GM18502 (cell line): Measurements from ENCODE around the gene ZGPAT.

Experiments used
- ATAC-seq: cut with Tn5 transposase; IDR thresholded peaks from one replicate; pipeline ENCODE4 v1.9.1; 2021; ENCODE audit warnings: mild to moderate bottlenecking; ENCODE audit not compliant: unreplicated experiment, poor library complexity

Gene ZGPAT

DNA sequence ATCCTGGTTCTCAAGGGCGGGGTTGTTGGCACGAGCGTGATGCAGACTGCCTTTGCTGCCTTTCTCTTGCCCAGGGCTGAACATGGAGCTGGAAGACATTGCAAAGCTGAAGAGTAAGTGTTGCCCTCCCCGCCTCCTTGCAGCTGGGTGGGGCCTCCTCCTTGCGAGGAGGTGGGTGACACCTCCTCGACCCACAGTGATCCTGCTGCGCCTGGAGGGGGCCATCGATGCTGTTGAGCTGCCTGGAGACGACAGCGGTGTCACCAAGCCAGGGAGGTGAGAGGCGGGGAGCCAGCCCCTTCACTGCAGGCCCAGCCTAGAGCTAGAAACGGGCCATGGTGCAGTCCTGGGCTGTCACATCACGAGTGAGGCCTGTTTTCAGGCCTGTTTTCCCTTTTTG is 29.8 kb upstream of the ZGPAT start:
- no peak for ATAC-seq

- no peak for ATAC-seq
These were observed 29.0 kb upstream of the ZGPAT start for GRCh38 chr20:63678667-63679465.

DNA sequence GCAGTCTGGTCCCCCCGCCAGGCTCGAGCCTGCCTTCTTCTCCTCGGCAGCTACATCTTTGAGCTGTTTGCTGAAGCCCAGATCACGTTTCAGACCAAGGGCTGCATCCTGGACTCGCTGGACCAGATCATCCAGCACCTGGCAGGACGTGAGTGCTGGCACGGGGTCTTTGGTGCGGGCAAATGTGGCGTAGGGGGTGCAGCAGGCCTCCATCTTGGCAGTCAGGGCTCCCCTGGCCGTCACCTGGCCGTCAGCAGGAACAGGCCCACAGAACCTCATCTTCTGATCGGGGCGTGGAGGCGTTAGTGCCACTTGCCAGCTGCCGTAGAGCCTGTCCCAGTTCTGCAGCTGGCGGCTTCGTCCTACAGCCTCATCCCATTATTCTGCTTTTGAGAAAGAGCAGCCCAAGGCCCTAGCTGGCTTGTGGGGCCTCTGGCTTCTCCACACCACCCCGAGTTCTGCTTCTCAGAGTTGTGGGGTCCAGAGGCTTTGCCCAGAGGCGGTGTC is 28.0 kb upstream of the ZGPAT start:
- no peak for ATAC-seq

- ATAC-seq = no peak
These were observed 27.4 kb upstream of the ZGPAT start for GRCh38 chr20:63680427-63680826.

DNA sequence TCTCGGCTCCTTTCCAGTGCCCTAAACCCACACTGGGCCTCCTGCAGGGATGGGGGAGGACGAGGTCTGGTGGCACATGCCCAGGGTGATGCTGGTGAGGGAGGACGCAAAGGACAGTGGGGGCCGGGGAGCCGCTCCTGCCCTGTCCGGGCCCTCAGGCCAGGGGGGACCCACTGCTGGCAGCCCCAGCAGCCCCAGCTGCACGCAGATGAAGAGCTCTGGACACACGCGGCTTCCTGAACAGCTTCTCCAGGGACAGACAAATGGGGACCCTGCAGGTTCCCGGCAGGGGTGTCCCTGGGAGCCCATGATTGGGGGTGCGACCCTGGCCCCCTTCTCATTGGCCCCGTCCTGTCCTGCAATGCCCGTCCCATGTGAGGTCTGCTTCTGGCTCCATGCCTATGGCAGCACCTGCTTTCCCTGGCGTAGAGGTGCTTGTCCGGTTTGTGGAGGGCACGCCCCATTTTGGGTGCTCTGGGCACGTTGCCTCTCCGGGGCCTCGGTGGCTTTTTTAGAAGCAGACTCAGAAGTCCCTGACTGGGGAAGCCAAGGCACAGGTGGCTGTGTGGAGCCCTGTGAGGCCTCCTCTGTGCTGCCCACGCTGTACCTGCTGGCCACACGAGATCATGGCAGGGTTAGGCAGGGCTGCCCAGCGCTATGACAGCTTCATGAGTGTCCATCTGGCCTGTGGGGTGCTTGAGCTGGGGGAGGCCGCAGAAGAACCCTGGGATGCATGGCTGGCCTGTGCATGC is 26.8 kb upstream of the ZGPAT start:
- no peak for ATAC-seq

DNA sequence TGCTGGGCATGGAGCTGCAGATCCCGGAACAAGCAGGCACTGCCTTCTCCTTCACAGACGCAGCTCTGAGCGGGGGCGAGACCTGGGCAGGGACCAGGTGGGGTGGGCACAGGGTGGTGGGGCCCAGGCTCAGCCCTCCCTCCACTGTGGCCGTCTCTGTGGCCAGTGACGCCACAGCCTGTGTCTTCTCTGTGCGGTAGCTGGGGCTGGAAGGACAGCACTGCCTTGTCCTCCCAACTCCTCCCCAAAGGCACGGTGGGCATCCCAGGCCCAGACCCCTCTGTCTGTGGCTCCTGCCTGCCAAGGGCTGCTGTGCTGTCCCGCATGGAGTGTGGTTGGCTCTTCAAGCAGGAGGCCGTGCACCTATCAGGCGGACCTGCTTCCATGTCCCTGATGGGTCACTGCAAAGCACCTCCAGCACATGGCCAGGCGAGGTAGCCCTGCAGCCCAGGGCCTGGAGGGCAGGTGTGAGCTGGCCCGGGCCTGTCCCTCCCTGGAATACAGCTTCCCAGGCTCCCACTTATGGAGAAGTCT is 26.2 kb upstream of the ZGPAT start:
- no peak for ATAC-seq

GRCh38 chr20:63682384-63683139 is 25.3 kb upstream of the ZGPAT start:
- no peak for ATAC-seq

GRCh38 chr20:63685269-63686026 is 22.4 kb upstream of the ZGPAT start:
- no peak for ATAC-seq

GRCh38 chr20:63686094-63686491 is 21.7 kb upstream of the ZGPAT start:
- no peak for ATAC-seq

DNA sequence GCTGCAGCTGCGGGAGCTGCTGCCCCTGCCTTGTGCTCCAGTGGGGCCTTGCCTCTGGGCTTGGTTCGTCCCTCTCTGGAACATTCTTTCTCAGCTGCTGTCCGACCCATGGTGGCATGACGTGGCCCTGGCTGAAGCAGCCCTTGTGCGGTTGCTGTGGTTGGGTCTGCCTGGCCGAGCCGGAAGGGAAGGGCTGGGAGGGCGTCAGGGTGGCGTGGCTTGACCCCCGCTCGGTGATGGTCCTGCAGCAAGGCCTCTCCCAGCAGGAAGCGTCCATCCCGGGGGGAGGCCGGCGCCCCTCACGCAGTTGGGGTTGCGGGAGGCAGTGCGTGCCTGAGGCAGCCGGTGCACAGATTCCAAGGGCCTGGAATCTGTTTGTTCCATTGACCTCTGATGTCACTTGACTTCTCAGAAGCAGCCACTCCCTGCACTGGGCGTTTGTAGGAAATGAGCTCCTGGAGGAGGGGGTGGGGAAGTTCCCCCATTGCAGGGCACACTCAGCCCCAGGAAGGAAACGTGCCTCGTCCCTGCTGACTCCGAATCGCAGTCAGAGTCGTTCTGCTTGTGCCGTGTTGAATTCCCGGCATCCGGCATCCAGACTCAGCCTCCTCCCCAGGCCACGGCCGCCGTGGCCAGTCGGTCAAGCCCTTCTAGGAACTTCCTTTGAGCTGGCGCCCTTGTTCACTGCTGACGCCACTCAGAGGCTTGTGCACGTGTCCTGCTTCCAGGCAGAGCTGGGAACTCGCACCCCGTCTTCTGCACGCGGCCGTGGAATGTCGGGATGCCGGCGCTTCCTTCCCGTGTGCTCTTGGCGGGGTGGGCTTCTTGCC is 21.1 kb upstream of the ZGPAT start:
- no peak for ATAC-seq

DNA sequence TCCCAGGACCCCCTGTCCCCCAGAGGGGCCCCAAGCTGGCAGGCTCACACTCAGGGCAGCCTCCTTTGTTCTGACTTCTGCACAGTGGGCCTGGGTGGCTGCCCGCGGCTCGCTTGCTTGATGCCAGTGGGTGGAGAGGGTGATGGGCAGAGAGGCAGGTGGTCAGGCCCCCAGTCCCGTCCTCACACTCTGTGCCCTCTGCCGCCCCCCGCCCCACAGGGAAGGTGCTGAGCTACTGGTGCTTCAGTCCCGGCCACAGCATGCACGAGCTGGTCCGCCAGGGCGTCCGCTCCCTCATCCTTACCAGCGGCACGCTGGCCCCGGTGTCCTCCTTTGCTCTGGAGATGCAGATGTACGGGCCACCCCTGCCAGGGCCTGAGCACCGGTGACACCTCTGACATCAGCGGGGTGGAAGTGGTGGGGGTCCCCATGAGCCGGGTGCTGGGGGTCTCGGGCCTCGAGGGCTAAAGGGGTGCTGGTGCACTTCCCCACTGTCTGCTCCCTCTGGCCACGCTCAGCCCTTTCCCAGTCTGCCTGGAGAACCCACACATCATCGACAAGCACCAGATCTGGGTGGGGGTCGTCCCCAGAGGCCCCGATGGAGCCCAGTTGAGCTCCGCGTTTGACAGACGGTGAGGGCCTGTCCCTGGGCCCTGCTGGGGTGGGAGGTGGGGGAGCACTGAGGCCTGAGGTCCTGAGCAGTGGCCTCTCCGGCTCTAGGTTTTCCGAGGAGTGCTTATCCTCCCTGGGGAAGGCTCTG is 20.2 kb upstream of the ZGPAT start:
- ATAC-seq = no peak

DNA sequence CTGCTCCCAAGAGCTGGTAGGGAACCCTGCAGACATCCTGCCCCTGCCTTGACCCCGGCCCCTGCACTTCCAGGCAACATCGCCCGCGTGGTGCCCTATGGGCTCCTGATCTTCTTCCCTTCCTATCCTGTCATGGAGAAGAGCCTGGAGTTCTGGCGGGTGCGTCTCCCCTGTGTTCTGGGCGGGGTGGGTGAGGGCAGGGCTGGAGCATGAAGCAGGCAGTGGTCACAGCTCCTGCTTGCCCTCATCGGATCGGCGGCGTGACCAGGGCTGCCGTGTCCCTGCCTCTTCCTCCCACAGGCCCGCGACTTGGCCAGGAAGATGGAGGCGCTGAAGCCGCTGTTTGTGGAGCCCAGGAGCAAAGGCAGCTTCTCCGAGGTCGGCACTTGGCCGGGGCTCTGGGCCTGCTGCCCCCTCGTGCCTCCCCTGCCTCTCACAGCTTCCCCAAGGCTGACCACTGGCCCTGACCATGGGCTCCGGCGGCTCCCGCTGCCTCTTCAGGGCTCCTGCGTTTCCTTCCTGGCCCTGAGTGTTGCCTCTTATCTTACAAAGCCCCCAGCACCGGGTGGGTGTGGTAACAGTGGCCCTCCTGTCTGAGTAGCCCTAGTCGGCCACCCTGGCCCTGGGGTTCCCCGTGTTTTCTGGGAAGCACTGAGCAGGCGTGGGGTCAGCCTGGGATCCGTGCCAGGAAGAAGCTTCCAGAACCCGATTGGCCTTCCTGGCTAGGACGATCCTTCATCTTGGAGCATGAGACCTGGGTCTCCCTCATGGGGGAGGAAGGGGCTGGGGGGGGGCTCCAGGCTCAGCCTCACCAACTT is 19.4 kb upstream of the ZGPAT start:
- no peak for ATAC-seq

- no peak for ATAC-seq
These were observed 18.5 kb upstream of the ZGPAT start for GRCh38 chr20:63689046-63690002.

GRCh38 chr20:63690003-63690897 is 17.6 kb upstream of the ZGPAT start:
- no peak for ATAC-seq

GRCh38 chr20:63690898-63691710 is 16.7 kb upstream of the ZGPAT start:
- ATAC-seq = no peak
